Measurements from ENCODE around the gene LDAH.

Gene LDAH

GRCh38 chr2:20771299-20771698, 51.6 kb downstream of the LDAH start:
- no peak for DNase-seq

DNA sequence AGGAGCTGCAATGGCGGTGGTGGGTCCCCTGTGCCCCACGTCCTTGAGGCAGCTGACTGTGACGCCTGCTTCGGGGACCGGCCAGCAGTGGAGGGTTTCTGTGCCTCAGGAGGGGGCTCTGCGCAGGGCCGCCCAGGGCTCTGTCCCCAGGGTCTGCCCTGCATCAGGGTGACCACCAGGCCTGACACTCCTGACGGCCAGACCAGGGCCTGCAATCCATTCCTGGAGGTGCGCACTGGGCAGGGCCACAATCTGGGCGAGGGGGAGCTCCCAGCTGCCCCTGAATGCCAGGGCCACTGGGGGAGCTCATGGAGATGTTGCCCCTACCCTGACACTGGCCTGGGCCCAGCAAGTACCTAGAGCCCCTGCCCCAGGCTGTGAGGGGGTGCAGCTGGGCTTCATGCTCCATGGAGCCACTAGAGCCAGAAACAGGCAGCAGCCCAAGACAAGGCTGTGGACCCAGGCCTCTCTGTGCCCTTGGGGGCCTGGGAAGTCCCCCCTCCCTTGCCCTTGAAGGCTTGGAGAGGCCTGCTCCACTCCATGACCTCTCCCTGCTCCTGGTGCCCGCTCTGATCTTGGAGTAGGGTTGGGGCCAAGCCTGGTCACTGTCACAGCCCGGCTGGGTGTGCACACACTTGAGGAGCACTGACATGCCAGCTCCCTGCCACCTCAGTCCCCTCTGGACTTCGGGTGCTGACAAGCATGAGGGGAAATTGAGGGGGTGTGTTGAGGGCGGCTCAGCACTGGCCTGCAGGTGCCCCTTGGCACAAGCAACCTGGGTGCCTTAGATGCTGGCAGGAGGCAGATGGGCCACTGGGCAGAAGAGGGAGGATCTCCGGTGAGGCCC, 55.9 kb downstream of the LDAH start:
- no peak for DNase-seq

GRCh38 chr2:20766213-20766612, 56.7 kb downstream of the LDAH start:
- DNase-seq: no peak

GRCh38 chr2:20762945-20763683, 59.8 kb downstream of the LDAH start:
- DNase-seq: no peak

DNA sequence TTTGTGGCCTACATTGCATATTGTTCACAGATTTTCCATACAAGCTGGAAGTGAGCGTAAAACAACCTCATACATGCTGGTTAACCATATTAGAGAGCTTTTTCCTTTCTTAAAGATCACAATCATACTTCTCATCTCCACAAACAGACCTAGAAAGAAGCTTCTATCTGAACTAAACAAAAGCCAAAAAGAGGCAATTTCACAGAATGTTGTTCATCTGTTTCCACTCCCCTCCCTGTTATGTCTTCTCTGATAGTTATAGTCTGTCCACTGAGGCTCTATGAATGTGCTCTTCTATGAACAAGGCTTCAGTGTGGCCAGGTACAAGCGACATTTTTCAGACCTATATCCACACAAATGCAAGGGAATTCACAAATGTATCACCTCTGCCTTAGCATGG, 63.4 kb downstream of the LDAH start:
- DNase-seq: no peak

DNA sequence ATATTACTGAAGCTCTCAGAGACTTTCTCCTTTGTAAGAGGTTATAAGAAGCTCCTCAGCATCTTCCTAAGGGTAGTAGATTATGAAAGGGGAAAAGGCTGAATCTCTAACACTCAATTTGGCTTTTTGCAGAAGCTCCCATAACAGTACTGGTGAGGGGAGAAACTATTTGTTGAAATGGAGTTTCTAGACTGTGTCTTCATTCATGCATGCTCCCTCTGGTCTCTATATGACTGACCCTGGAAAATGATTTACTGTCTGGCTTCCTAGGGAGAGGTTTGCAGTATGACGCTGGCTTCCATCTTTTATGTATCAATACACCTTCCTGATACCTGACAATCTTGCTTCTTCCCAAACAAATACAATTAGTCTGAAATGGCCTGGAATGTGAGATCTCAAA, 63.9 kb downstream of the LDAH start:
- no peak for DNase-seq

DNA sequence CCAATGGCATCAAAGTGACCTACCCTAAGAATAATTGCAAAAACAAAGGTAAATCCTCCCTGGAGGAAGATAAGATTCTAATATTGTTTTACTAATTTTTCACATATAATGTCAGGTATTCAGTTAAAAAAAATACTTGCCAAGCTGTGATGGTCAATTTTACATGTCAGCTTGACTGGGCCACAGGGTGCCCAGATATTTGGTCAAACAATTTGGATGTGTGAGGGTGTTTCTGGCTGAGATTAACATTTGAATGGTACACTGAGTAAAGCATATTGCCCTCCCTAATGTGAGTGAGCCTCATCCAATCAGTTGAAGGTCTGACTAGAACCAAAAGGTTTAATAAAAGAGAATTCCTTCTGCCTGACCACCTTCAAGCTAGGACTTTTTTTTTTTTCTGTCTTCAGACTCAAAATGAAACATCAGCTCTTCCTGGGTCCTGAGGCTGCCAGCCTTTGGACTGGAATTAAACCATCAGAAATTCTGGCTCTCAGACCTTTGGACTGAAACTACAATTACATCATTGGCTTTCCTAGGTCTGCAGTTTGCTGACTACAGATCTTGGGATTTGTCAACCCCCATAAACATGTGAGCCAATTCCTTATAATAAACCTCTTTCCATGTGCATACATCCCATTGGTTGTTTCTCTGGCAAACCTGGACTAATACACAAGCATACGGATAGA, 65.4 kb downstream of the LDAH start:
- no peak for DNase-seq

GRCh38 chr2:20755132-20755800, 67.6 kb downstream of the LDAH start:
- DNase-seq: no peak

- DNase-seq: no peak
Observed at GRCh38 chr2:20752293-20752692, 70.6 kb downstream of the LDAH start.

GRCh38 chr2:20747317-20747716, 75.6 kb downstream of the LDAH start:
- DNase-seq: no peak

DNA sequence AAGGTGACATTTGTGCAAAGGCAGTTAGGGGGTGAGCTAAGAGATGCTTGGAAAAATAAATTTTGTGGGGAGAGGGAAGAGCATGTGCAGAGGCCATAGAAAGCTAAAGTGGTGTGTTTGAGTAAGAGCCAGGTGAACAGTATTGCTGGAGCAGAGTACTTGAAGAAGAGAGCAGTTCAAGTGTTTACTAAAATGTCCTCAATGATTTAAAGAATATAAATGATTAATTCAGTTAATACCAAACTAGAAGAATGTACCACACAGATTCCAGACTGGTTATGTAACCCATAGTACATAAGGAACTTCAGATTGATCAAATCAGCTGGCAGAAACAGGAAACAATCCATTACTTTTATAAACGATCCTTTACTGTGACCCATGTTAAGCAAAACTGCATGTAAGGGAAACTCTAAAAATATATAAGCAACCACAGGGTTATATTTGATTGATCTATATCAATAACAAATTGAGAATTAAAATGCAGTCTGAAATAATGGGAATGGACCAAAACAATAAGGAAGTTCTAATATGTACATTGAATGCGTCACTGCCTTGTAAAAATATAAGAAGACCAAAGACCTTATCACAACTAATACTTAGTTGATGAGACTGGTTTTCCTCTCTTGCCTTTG, 76.9 kb downstream of the LDAH start:
- DNase-seq: no peak

DNA sequence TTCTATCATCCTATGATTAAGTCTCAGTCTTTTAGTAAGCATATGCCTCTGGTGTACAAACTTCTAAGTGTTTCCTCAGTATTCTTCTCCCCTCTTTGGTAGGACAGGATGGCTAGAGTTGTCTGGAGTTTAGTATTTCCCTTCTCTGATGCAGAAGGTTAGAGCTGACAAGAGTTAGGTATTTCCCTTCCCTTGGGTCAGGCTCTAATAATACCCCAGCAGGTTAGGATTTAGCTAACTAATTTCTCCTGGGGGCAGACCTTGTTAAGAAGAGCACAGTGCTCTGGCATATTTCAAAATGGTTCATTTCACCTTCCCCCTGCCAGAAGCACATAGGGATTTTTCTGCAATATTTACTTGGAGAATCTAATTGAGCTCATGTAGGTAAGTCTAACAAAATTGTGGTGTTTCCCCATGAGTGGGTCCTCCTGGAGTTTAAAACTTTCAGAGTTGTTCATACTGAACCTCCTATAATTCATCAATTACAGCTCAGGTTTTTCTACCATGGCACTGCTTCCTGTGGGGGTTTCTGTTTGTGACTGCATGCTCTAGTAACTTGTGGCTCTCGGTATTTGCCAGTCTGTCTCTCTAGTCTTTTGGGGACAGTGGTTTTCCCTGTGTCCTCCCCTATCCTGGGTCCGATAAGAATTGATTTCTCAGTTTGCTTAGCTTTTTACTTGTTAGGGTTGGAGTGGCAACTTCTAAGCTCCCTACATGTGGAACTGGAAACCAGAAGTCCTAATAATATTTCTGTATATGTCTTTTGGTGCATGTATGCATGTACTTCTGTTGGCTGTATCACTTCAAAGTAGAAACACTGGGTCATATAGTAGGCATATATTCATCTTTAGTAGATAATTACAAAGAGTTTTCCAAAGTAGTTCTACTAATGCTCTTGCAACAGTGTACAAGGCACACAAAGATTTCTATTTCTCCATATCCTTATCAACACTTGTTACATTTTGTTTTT, 78.2 kb downstream of the LDAH start:
- no peak for DNase-seq

- DNase-seq: no peak
Observed at GRCh38 chr2:20738772-20739171, 84.1 kb downstream of the LDAH start.

GRCh38 chr2:20737505-20737904, 85.4 kb downstream of the LDAH start:
- no peak for DNase-seq

DNA sequence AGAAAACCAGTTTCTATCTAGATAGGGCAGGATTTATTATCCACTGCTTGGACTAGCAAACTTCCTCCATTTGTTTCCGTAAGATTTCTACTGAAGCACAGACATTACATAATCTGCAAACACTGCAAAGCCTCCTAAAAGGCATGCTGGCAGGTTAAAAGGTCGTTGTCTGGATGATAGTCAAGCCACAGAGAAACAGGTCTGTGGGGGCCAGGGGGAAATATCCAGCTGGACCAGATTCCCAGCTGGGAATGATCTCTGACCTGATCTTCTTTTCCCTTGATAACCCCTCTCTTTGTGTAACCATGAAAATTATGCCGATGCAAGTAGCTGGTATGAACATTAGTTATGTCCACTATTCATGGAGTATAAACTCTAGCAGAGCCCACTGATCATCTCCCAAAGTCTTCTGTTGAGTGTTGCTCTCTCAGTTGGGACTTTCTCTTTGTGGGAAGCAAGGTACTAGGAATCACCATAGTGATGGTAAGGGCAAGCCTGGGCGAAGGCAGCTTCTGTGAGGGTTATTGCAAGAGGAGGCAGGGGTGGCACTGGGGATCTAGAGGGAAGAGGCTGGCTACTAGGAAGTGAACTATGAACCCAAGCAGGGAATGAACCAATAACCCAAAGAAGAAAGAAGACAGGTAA, 94.7 kb downstream of the LDAH start:
- DNase-seq: no peak

GRCh38 chr2:20726913-20727312, 96.0 kb downstream of the LDAH start:
- no peak for DNase-seq

GRCh38 chr2:20725782-20726181, 97.1 kb downstream of the LDAH start:
- DNase-seq: no peak

GRCh38 chr2:20724500-20725053, 98.3 kb downstream of the LDAH start:
- no peak for DNase-seq

- no peak for DNase-seq
Observed at GRCh38 chr2:20723543-20723942, 99.4 kb downstream of the LDAH start.

DNA sequence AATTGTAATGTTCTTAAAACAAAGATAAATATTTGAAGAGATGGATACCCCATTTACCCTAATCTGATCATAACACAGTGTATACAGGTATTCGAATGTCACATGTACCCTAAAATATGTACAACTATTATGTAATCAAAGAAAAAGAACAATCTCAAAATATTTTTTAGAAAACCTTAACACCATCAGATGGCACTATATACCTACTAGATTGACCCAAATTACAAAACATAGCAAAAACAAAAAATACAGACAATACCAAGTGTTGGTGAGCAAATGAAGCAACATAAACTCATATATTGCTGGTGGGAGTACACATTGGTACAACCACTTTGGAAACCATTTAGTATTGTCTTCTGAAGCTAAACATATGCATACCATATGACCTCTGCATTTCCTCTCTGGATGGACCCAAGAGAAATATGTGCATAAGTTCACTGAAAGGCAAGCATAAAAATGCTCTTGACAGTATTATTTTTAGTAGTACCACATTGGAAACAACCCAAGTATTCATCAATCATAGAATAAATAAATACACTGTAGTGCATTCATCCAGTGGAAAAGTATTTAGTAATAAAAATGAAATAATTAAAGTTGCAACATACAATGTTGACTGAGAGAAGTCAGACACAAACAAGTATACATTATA, 100.2 kb downstream of the LDAH start:
- no peak for DNase-seq

All from effector CD8-positive, alpha-beta T cell (primary cell).